ENCODE results near the gene RALB.

The RALB gene

GRCh38 chr2:120336749-120337148 is 84.1 kb downstream of the RALB start:
- DNase-seq (ENCODE audit: low read depth in 4 of 4, low spot score in 1 of 4): no peak

GRCh38 chr2:120338015-120338414 is 85.4 kb downstream of the RALB start:
- no peak for DNase-seq (ENCODE audit: low read depth in 4 of 4, low spot score in 1 of 4)

- DNase-seq (ENCODE audit: low read depth in 4 of 4, low spot score in 1 of 4): no peak
Measured at GRCh38 chr2:120341977-120342376, 89.3 kb downstream of the RALB start.

- DNase-seq (ENCODE audit: low read depth in 4 of 4, low spot score in 1 of 4): no peak
Measured at GRCh38 chr2:120342446-120342845, 89.8 kb downstream of the RALB start.

GRCh38 chr2:120343100-120343432 is 90.4 kb downstream of the RALB start:
- no peak for DNase-seq (ENCODE audit: low read depth in 4 of 4, low spot score in 1 of 4)

GRCh38 chr2:120343433-120344105 is 90.9 kb downstream of the RALB start:
- peak; percentile 20 to 54 (median 40) for DNase-seq (ENCODE audit: low read depth in 4 of 4, low spot score in 1 of 4)
